K562 (cell line): ENCODE data around the gene SYNJ2. TPM values are rescaled to one million over a fixed set of nuclear protein-coding genes. Genes with fewer than 3 reads are reported as not detected.

Experiments
- AFF1 ChIP-seq, 2 experiments: fragments of 450-650 bp; IDR thresholded peaks; 2 replicates each; pipeline ENCODE4 v1.6.1; 2018; ENCODE audit warnings: mild to moderate bottlenecking in 2 of 2, low read depth in 1 of 2; ENCODE audit not compliant: partially characterized antibody in 2 of 2
- CBFA2T2 ChIP-seq: fragments of 450-650 bp; conservative IDR thresholded peaks from 2 replicates; pipeline ENCODE4 v1.6.1; 2017; ENCODE audit warnings: mild to moderate bottlenecking
- CCNT2 ChIP-seq: IDR thresholded peaks from 2 replicates; pipeline ENCODE4 v1.6.1; 2011; ENCODE audit warnings: borderline replicate concordance, low read depth, mild to moderate bottlenecking, moderate library complexity, mixed read lengths, low read length; ENCODE audit not compliant: insufficient read length; ENCODE audit errors: extremely low read depth
- E2F3 ChIP-seq: fragments of 250-450 bp; sonication (Bioruptor Pico); IDR thresholded peaks from 2 replicates; pipeline ENCODE4 v1.4.0; 2020; ENCODE audit warnings: mild to moderate bottlenecking
- ELK1 ChIP-seq: sonication (generic); formaldehyde crosslinking; IDR thresholded peaks from 2 replicates; pipeline ENCODE4 v1.8.1; 2022; ENCODE audit warnings: missing genetic modification reagents
- FOXJ3 ChIP-seq: sonication (generic); formaldehyde crosslinking; IDR thresholded peaks from 2 replicates; pipeline ENCODE4 v1.4.0; 2020; ENCODE audit warnings: mild to moderate bottlenecking, missing genetic modification reagents
- FOXK1 ChIP-seq: sonication (generic); formaldehyde crosslinking; IDR thresholded peaks from 2 replicates; pipeline ENCODE4 v1.8.0; 2022; ENCODE audit warnings: missing genetic modification reagents, mild to moderate bottlenecking, borderline replicate concordance
- FOXP1 ChIP-seq: sonication (generic); formaldehyde crosslinking; IDR thresholded peaks from 2 replicates; pipeline ENCODE4 v1.8.0; 2022; ENCODE audit warnings: mild to moderate bottlenecking, missing genetic modification reagents
- GATA2 ChIP-seq: sonication (generic); formaldehyde crosslinking; IDR thresholded peaks from 2 replicates; pipeline ENCODE4 v1.4.0; 2020; ENCODE audit warnings: mild to moderate bottlenecking, missing genetic modification reagents
- HDAC1 ChIP-seq, 2 experiments: fragments of 450-650 bp; IDR thresholded peaks; 2 replicates each; pipeline ENCODE4 v1.6.1; 2016 to 2017; ENCODE audit warnings: inconsistent platforms in 1 of 2, mild to moderate bottlenecking in 1 of 2, moderate library complexity in 1 of 2
- KAT8 ChIP-seq: fragments of 450-650 bp; IDR thresholded peaks from 2 replicates; pipeline ENCODE4 v1.6.1; 2016; ENCODE audit warnings: low read depth, mild to moderate bottlenecking
- KLF16 ChIP-seq: IDR thresholded peaks from 2 replicates; pipeline ENCODE4 v1.6.1; 2016; ENCODE audit warnings: antibody characterized with exemption
- PCBP1 ChIP-seq: fragments of 200-400 bp; formaldehyde crosslinking; IDR thresholded peaks from 2 replicates; pipeline ENCODE4 v1.6.1; 2018; ENCODE audit warnings: mild to moderate bottlenecking, low read depth, low read length; ENCODE audit not compliant: poor library complexity, severe bottlenecking
- POLR3A ChIP-seq: IDR thresholded peaks from 2 replicates; pipeline ENCODE4 v1.6.1; 2011; ENCODE audit warnings: borderline replicate concordance, mild to moderate bottlenecking, moderate library complexity; ENCODE audit not compliant: insufficient read length, insufficient read depth; ENCODE audit errors: extremely low read depth
- RBM25 ChIP-seq: fragments of 200-400 bp; formaldehyde crosslinking; IDR thresholded peaks from 2 replicates; pipeline ENCODE4 v1.6.1; 2018; ENCODE audit warnings: low read length, low read depth, moderate library complexity; ENCODE audit not compliant: severe bottlenecking
- SMAD1 ChIP-seq: fragments of 150-350 bp; IDR thresholded peaks from 2 replicates; pipeline ENCODE4 v1.6.1; 2014; ENCODE audit warnings: low read length, low read depth; ENCODE audit not compliant: partially characterized antibody
- TCFL5 ChIP-seq: fragments of 250-450 bp; sonication (Bioruptor Pico); conservative IDR thresholded peaks from 2 replicates; pipeline ENCODE4 v1.6.1; 2021; ENCODE audit warnings: mild to moderate bottlenecking, moderate library complexity, matching md5 sums
- TGIF2 ChIP-seq: sonication (generic); formaldehyde crosslinking; IDR thresholded peaks from 2 replicates; pipeline ENCODE4 v1.8.1; 2022; ENCODE audit warnings: mild to moderate bottlenecking, missing genetic modification reagents, moderate library complexity
- ZNF146 ChIP-seq: IDR thresholded peaks from one replicate; pipeline ENCODE4 v1.6.1; 2018; ENCODE audit warnings: missing compliant biosample characterization; ENCODE audit not compliant: unreplicated experiment
- ZNF785 ChIP-seq: fragments of 250-450 bp; sonication (Bioruptor Pico); IDR thresholded peaks from 2 replicates; pipeline ENCODE4 v1.4.0; 2020; ENCODE audit warnings: mild to moderate bottlenecking
- polyA plus RNA-seq, 8 experiments: library from polyadenylated mRNA; depleted of rRNA in 4 of 8; stranded (reverse) in 5 of 8; unstranded in 3 of 8; fragments of >200 nt; fragmentation: Nextera tagmentation in 2 of 8; fragmentation: Illumina TruSeq in 1 of 8; extraction: Ambion mirVana in 2 of 8; extraction: Trizol in 1 of 8; gene quantifications; 2 replicates each; pipeline versions ENCODE4 v1.2.1 to v1.2.3, GENCODE V29; 2011 to 2014; ENCODE audit warnings: inconsistent platforms in 1 of 8, missing spikeins in 1 of 8
- total RNA-seq, 7 experiments: library from RNA; depleted of rRNA in 6 of 7; stranded (reverse); fragments of >200 nt in 6 of 7; fragmentation: Illumina TruSeq in 2 of 7; extraction: Trizol in 2 of 7; gene quantifications; 2 replicates each; pipeline versions ENCODE4 v1.2.1 to v1.2.3, GENCODE V29; 2011 to 2021; ENCODE audit warnings: low replicate concordance in 1 of 7

The SYNJ2 gene
- total and polyA plus RNA-seq, 9 of the 15 experiments (the other 6 are each of a cell fraction or from before 2014, with no cell fraction given) = 3.0 to 27.7 (median 17.8) TPM

GRCh38 chr6:157981395-157982101 lies at the start of gene SYNJ2 (continued):
- no peak for TF ChIP-seq AFF1 (IDR thresholded peaks at IDR 0.05; ENCODE audit: low read depth in 1 of 2, partially characterized antibody in 2 of 2)
- peak; percentile 64; the same call in 1 of the 2 replicates for TF ChIP-seq TGIF2 (CRISPR knock-in tag)
- no peak for TF ChIP-seq ZNF785 (CRISPR knock-in tag)
- TF ChIP-seq KLF16 = no peak
- peak; percentile 30 for TF ChIP-seq SMAD1
- no peak for TF ChIP-seq FOXP1 (CRISPR knock-in tag)
- TF ChIP-seq CCNT2 = peak; percentile 94
- peak; percentile 56; the same call in 1 of the 2 replicates for TF ChIP-seq E2F3 (CRISPR knock-in tag)
- no peak for TF ChIP-seq GATA2 (CRISPR knock-in tag)
- TF ChIP-seq PCBP1 = peak; percentile 90
- TF ChIP-seq RBM25 = peak; percentile 48
- TF ChIP-seq POLR3A = no peak
- no peak for TF ChIP-seq FOXK1 (CRISPR knock-in tag)
- peak; percentile 99 for TF ChIP-seq ELK1 (CRISPR knock-in tag)
- TF ChIP-seq ZNF146 (CRISPR knock-in tag) = no peak
- TF ChIP-seq TCFL5 (CRISPR knock-in tag) = no peak
- no peak for TF ChIP-seq CBFA2T2
- TF ChIP-seq KAT8 = no peak
- TF ChIP-seq HDAC1 (IDR thresholded peaks at IDR 0.05) = 0 out of 4 replicates have a peak, but pooled peaks of 1 of the 2 experiments have one; percentile 14
- no peak for TF ChIP-seq FOXJ3 (CRISPR knock-in tag)
